Transverse colon (tissue), 4 donors: Measurements from ENCODE around the gene AKAP13.

ENCODE experiments used
- POLR2AphosphoS5 ChIP-seq, 3 donors: sonication (generic); formaldehyde crosslinking; IDR thresholded peaks; one replicate each; pipeline ENCODE4 v1.6.1; 2016; ENCODE audit warnings: antibody characterized with exemption in 3 of 3
- TF ChIP-seq, protein P1 (sequence below), 5 experiments: fragments of 200-600 bp in 3 of 5; fragments of 450-650 bp in 2 of 5; sonication (generic) in 3 of 5; IDR thresholded peaks; 1 replicate in 2 of 5; 2 replicates in 3 of 5; pipeline ENCODE4 v1.5.1; 2016 to 2017; ENCODE audit warnings: antibody characterized with exemption in 5 of 5, inconsistent platforms in 3 of 5, mild to moderate bottlenecking in 2 of 5, moderate library complexity in 1 of 5

DNA sequence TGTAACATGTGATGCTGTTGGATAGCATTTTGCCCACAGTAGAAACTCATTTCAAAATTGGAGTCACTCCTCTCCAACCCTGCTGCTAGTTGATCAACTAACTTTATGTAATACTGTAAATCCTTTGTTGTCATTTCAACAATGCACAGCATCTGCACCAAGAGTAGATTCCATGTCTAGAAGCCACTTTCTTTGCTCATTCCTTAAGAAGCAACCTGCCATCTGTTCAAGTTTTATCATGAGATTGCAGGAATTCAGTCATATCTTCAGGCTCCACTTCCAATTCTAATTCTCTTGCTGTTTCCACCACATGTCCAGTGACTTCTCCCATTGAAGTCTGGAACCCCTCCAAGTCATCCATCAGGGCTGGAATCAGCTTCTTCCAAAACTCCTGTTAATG lies 42.9 kb downstream of the AKAP13 start:
- TF ChIP-seq POLR2AphosphoS5 (IDR thresholded peaks at IDR 0.05): no peak
- TF ChIP-seq, protein P1, sequence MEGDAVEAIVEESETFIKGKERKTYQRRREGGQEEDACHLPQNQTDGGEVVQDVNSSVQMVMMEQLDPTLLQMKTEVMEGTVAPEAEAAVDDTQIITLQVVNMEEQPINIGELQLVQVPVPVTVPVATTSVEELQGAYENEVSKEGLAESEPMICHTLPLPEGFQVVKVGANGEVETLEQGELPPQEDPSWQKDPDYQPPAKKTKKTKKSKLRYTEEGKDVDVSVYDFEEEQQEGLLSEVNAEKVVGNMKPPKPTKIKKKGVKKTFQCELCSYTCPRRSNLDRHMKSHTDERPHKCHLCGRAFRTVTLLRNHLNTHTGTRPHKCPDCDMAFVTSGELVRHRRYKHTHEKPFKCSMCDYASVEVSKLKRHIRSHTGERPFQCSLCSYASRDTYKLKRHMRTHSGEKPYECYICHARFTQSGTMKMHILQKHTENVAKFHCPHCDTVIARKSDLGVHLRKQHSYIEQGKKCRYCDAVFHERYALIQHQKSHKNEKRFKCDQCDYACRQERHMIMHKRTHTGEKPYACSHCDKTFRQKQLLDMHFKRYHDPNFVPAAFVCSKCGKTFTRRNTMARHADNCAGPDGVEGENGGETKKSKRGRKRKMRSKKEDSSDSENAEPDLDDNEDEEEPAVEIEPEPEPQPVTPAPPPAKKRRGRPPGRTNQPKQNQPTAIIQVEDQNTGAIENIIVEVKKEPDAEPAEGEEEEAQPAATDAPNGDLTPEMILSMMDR (IDR thresholded peaks at IDR 0.05): no peak
